NCI-H2029 (cell line): ENCODE measurements around the gene ALOX15.
"Not testable (repeated sequence)": the region's sequence is repeated elsewhere in the genome, so short reads cannot be mapped to it uniquely, and the experiment has no call there.

Experiments
- DNase-seq: peaks from one replicate; lab custom pipeline; 2025; lab: John Stamatoyannopoulos, UW

Gene ALOX15

GRCh38 chr17:4594406-4594805 lies 47.1 kb downstream of the ALOX15 start:
- no peak for DNase-seq

GRCh38 chr17:4593021-4593421 lies 48.5 kb downstream of the ALOX15 start:
- no peak for DNase-seq

- no peak for DNase-seq
These were observed 49.1 kb downstream of the ALOX15 start for GRCh38 chr17:4592240-4593005.

GRCh38 chr17:4591529-4591928 lies 49.9 kb downstream of the ALOX15 start:
- DNase-seq, result no peak

- DNase-seq, result no peak
These were observed 50.5 kb downstream of the ALOX15 start for GRCh38 chr17:4590981-4591453.

- not testable (repeated sequence) for DNase-seq
These were observed 51.4 kb downstream of the ALOX15 start for GRCh38 chr17:4590042-4590441.

GRCh38 chr17:4588898-4589625 lies 52.4 kb downstream of the ALOX15 start:
- no peak for DNase-seq

- DNase-seq, result no peak
These were observed 53.1 kb downstream of the ALOX15 start for GRCh38 chr17:4588391-4588790.

- DNase-seq, result no peak
These were observed 53.7 kb downstream of the ALOX15 start for GRCh38 chr17:4587803-4588202.

- no peak for DNase-seq
These were observed 54.3 kb downstream of the ALOX15 start for GRCh38 chr17:4587195-4587594.

- no peak for DNase-seq
These were observed 55.4 kb downstream of the ALOX15 start for GRCh38 chr17:4586043-4586442.

GRCh38 chr17:4585638-4585994 lies 55.9 kb downstream of the ALOX15 start:
- no peak for DNase-seq

GRCh38 chr17:4584917-4585637 lies 56.4 kb downstream of the ALOX15 start:
- DNase-seq, result no peak

- no peak for DNase-seq
These were observed 57.2 kb downstream of the ALOX15 start, which contains the start of gene SMTNL2 for GRCh38 chr17:4584101-4584916. TSS of gene SMTNL2 (plus strand) at chr17:4584529. CDS start at chr17:4584606, 77 bp downstream.

GRCh38 chr17:4583782-4584100 lies 57.7 kb downstream of the ALOX15 start:
- DNase-seq, result no peak

GRCh38 chr17:4583206-4583605 lies 58.3 kb downstream of the ALOX15 start:
- no peak for DNase-seq

GRCh38 chr17:4582691-4583090 lies 58.8 kb downstream of the ALOX15 start:
- no peak for DNase-seq

- no peak for DNase-seq
These were observed 59.4 kb downstream of the ALOX15 start for GRCh38 chr17:4582101-4582501.
